ENCODE data around the gene IRAK1BP1. TPM values are rescaled to one million over a fixed set of nuclear protein-coding genes. Genes with fewer than 3 reads are reported as not detected.
"Not testable (repeated sequence)": the region's sequence is repeated elsewhere in the genome, so short reads cannot be mapped to it uniquely, and the experiment has no call there.

Gene IRAK1BP1
- total RNA-seq, 2 donors from 2014 or later: 5.7 to 6.4 TPM

DNA sequence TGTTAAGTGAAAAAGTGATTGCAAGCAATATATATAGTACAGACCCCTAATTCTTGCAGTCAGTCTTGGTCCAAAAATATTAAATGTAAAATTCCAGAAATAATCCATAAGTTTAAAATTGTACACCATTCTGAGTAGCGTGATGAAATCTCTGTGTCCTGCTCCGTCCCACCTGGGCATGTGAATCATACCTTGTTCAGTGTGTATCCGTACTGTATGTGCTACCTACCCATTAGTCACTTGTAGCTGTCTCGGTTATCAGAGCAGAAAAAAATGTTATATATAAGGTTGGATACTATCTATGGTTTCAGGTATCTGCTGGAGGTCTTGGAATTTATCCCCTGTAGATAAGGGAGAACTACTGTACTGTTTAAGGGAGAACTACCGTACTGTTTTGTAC lies 16.3 kb downstream of the IRAK1BP1 start:
- Mint-ChIP-seq H3K9me3 (peaks cover 14% of the 10 kb centered on the region), H3K36me3 (ENCODE audit: low read depth) (peaks cover 19% of the 10 kb centered on the region), H3K27ac (no peak overlapping the region), H3K4me1 (no peaks in the 10 kb centered on the region), H3K27me3 (ENCODE audit: insufficient read depth) (no peaks in the 10 kb centered on the region), H3K4me3 (no peak overlapping the region)
- Histone ChIP-seq H3K4me1 (ENCODE audit: control insufficient read depth, insufficient read depth, low read length) (no peaks in the 10 kb centered on the region), H3K27me3 (ENCODE audit: control insufficient read depth, insufficient read depth, low read length, poor library complexity, severe bottlenecking) (no peaks in the 10 kb centered on the region), H3K9ac (ENCODE audit: extremely low read depth, low read length, poor library complexity, severe bottlenecking) (no peak overlapping the region), H3K36me3 (ENCODE audit: control insufficient read depth, insufficient read depth, low read length) (no peaks in the 10 kb centered on the region), H3K9me3 (ENCODE audit: control insufficient read depth, low read length) (peaks cover 4% of the 10 kb centered on the region), H3K4me3 (ENCODE audit: low read length) (no peak overlapping the region), H3K27ac (ENCODE audit: low read depth, low read length) (no peak overlapping the region)
- TF ChIP-seq, protein P1, sequence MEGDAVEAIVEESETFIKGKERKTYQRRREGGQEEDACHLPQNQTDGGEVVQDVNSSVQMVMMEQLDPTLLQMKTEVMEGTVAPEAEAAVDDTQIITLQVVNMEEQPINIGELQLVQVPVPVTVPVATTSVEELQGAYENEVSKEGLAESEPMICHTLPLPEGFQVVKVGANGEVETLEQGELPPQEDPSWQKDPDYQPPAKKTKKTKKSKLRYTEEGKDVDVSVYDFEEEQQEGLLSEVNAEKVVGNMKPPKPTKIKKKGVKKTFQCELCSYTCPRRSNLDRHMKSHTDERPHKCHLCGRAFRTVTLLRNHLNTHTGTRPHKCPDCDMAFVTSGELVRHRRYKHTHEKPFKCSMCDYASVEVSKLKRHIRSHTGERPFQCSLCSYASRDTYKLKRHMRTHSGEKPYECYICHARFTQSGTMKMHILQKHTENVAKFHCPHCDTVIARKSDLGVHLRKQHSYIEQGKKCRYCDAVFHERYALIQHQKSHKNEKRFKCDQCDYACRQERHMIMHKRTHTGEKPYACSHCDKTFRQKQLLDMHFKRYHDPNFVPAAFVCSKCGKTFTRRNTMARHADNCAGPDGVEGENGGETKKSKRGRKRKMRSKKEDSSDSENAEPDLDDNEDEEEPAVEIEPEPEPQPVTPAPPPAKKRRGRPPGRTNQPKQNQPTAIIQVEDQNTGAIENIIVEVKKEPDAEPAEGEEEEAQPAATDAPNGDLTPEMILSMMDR (conservative IDR thresholded peaks at IDR 0.05): no peak
- 91 to 100% methylated on average over 1 to 4 of the region's 5 CpGs for WGBS, 2 experiments (ENCODE audit: insufficient coverage in 1 of 2, insufficient read length in 1 of 2)
- no peak for DNase-seq

DNA sequence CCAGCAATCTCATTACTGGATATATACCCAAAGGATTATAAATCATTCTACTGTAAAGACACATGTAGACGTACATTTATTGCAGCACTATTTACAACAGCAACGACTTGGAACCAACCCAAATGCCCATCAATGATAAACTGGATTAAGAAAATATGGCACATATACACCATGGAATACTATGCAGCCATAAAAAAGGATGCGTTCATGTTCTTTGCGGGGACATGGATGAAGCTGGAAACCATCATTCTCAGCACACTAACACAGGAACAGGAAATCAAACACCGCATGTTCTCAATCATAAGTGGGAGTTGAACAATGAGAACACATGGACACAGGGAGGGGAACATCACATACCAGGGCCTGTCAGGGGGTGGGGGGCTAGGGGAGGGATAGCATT lies 22.6 kb downstream of the IRAK1BP1 start:
- H3K27ac ChIP-seq (ENCODE audit: low read depth, low read length); DNase-seq; H3K27me3 ChIP-seq (ENCODE audit: control insufficient read depth, insufficient read depth, low read length, poor library complexity, severe bottlenecking); H3K9me3 ChIP-seq (ENCODE audit: control insufficient read depth, low read length); H3K4me3 Mint-ChIP-seq; H3K4me1 Mint-ChIP-seq; H3K36me3 ChIP-seq (ENCODE audit: control insufficient read depth, insufficient read depth, low read length); H3K4me1 ChIP-seq (ENCODE audit: control insufficient read depth, insufficient read depth, low read length); H3K9me3 Mint-ChIP-seq; H3K4me3 ChIP-seq (ENCODE audit: low read length); H3K9ac ChIP-seq (ENCODE audit: extremely low read depth, low read length, poor library complexity, severe bottlenecking); H3K27me3 Mint-ChIP-seq (ENCODE audit: insufficient read depth); H3K27ac Mint-ChIP-seq: not testable (repeated sequence)
- WGBS, 2 experiments (ENCODE audit: insufficient coverage in 1 of 2, insufficient read length in 1 of 2): 86 to 93% methylated on average over 4 to 5 of the region's 5 CpGs
- peaks cover 25% of the 10 kb centered on the region for H3K36me3 Mint-ChIP-seq (ENCODE audit: low read depth)

DNA sequence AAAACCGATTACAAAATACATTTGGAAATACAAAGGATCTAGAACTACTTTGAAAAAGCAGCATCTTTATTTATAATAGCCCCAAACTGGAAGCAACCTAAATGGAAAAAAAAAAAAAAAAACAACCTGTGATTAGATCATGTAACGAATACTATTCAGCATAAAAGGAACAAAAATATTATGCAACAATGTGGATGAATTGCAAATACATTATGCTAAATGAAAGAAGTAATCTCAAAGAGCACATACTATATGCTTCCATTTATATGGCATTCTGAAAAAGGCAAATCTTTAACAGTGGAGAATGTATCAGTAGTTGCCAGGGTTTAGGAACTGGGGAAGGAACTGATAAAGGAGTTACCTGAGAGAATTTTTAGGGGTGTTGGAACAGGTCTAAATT lies 28.9 kb downstream of the IRAK1BP1 start:
- Mint-ChIP-seq H3K4me3 (no peak overlapping the region), H3K36me3 (ENCODE audit: low read depth) (peaks cover 6% of the 10 kb centered on the region), H3K27ac (no peak overlapping the region), H3K9me3 (no peaks in the 10 kb centered on the region), H3K4me1 (no peaks in the 10 kb centered on the region), H3K27me3 (ENCODE audit: insufficient read depth) (no peaks in the 10 kb centered on the region)
- Histone ChIP-seq H3K36me3 (ENCODE audit: control insufficient read depth, insufficient read depth, low read length) (no peaks in the 10 kb centered on the region), H3K4me3 (ENCODE audit: low read length) (no peak overlapping the region), H3K27me3 (ENCODE audit: control insufficient read depth, insufficient read depth, low read length, poor library complexity, severe bottlenecking) (no peaks in the 10 kb centered on the region), H3K27ac (ENCODE audit: low read depth, low read length) (no peak overlapping the region), H3K9me3 (ENCODE audit: control insufficient read depth, low read length) (no peaks in the 10 kb centered on the region), H3K9ac (ENCODE audit: extremely low read depth, low read length, poor library complexity, severe bottlenecking) (no peak overlapping the region), H3K4me1 (ENCODE audit: control insufficient read depth, insufficient read depth, low read length) (no peaks in the 10 kb centered on the region)
- TF ChIP-seq, protein P1 (conservative IDR thresholded peaks at IDR 0.05): no peak
- DNase-seq: no peak
- WGBS, 2 experiments (ENCODE audit: insufficient coverage in 1 of 2, insufficient read length in 1 of 2): 93% methylated on average over 1 of the region's 2 CpGs; no CpG with 5 or more reads in 1 of the 2 experiments

DNA sequence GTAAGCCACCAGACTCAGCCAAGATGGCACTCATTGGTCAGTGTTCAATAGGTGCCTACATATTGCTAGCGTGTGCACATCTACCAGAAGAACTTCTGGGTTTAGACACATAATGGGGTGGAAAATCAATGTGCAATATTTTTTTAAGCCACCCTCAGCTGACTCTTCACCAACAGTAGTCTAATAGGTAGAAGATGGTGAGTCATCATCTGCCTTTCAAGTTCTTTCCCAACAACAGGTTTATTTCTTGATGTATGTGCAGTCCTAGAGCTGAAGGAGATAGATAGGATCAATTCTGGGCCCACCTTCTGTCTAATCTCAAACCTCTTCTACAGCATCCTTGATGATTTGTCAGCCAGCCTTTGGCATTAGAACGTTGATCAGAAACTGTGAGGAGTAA lies 41.3 kb downstream of the IRAK1BP1 start:
- Mint-ChIP-seq H3K4me1 (peaks cover 4% of the 10 kb centered on the region), H3K9me3 (no peaks in the 10 kb centered on the region), H3K36me3 (ENCODE audit: low read depth) (no peaks in the 10 kb centered on the region), H3K4me3 (no peak overlapping the region), H3K27me3 (ENCODE audit: insufficient read depth) (peaks cover 26% of the 10 kb centered on the region), H3K27ac (no peak overlapping the region)
- no peak overlapping the region for H3K4me3 ChIP-seq (ENCODE audit: low read length)
- no peaks in the 10 kb centered on the region for H3K9me3 ChIP-seq (ENCODE audit: control insufficient read depth, low read length)
- TF ChIP-seq, protein P1 (conservative IDR thresholded peaks at IDR 0.05): no peak
- no peak overlapping the region for H3K9ac ChIP-seq (ENCODE audit: extremely low read depth, low read length, poor library complexity, severe bottlenecking)
- H3K36me3 ChIP-seq (ENCODE audit: control insufficient read depth, insufficient read depth, low read length): no peaks in the 10 kb centered on the region
- no peak for DNase-seq
- H3K27me3 ChIP-seq (ENCODE audit: control insufficient read depth, insufficient read depth, low read length, poor library complexity, severe bottlenecking): peaks cover 24% of the 10 kb centered on the region
- H3K4me1 ChIP-seq (ENCODE audit: control insufficient read depth, insufficient read depth, low read length): no peaks in the 10 kb centered on the region
- WGBS, 2 experiments (ENCODE audit: insufficient coverage in 1 of 2, insufficient read length in 1 of 2): 90 to 100% methylated on average over 2 of the region's 2 CpGs
- no peak overlapping the region for H3K27ac ChIP-seq (ENCODE audit: low read depth, low read length)
